ENCODE measurements around the gene ZIC3.

The ZIC3 gene

GRCh38 chrX:137573324-137574101 lies 7.6 kb downstream of the ZIC3 start:
- H3K4me3 ChIP-seq: no peak overlapping the region
- no peak overlapping the region for H3K27ac ChIP-seq

GRCh38 chrX:137574102-137574783 lies 8.3 kb downstream of the ZIC3 start:
- Histone ChIP-seq H3K4me3 (no peak overlapping the region), H3K27ac (no peak overlapping the region)

GRCh38 chrX:137574784-137575293 lies 8.9 kb downstream of the ZIC3 start:
- Histone ChIP-seq H3K27ac (no peak overlapping the region), H3K4me3 (no peak overlapping the region)

GRCh38 chrX:137575596-137576255 lies 9.8 kb downstream of the ZIC3 start:
- Histone ChIP-seq H3K4me3 (no peak overlapping the region), H3K27ac (no peak overlapping the region)

GRCh38 chrX:137587151-137587550 lies 21.2 kb downstream of the ZIC3 start:
- no peak overlapping the region for H3K27ac ChIP-seq
- H3K4me3 ChIP-seq: no peak overlapping the region

GRCh38 chrX:137600769-137601168 lies 34.8 kb downstream of the ZIC3 start:
- H3K4me3 ChIP-seq: no peak overlapping the region
- no peak overlapping the region for H3K27ac ChIP-seq
